SK-N-SH (cell line): Measurements from ENCODE around the gene BHLHA9. TPM values are rescaled to one million over a fixed set of nuclear protein-coding genes. Genes with fewer than 3 reads are reported as not detected.

ENCODE experiments used
- CTCF ChIA-PET: fragments of 300-600, 350-600 bp; formaldehyde crosslinking; extraction: SDS; loops from one replicate; lab custom pipeline; 2021; lab: Yijun Ruan, JAX
- POLR2A ChIA-PET: fragments of 350-600 bp; sonication (Branson Sonifier 250); formaldehyde crosslinking; extraction: SDS; loops from one replicate; lab custom pipeline; 2020; ENCODE audit warnings: antibody characterized with exemption, inconsistent platforms; lab: Yijun Ruan, JAX
- DNase-seq: peaks from one replicate; pipeline ENCODE4 v3.0.0; 2012
- H2AFZ ChIP-seq: fragments of 200-600 bp; sonication (generic); 2 replicates; pipeline ENCODE4 v1.8.1; 2016; ENCODE audit warnings: antibody characterized with exemption, mild to moderate bottlenecking, low read depth
- H3F3A ChIP-seq: fragments of 200-600 bp; sonication (generic); replicated peaks from 2 replicates; pipeline ENCODE3; 2016; ENCODE audit warnings: antibody characterized with exemption, mild to moderate bottlenecking; ENCODE audit not compliant: insufficient read depth
- H3K27ac ChIP-seq, 2 experiments: fragments of 200-500 bp in 1 of 2; fragments of 200-600 bp in 1 of 2; sonication (Bioruptor generic) in 1 of 2; sonication (generic), shearing (Covaris generic) in 1 of 2; 2 replicates each; pipeline versions ENCODE4 v1.5.1 to v1.6.1; 2014 to 2016; ENCODE audit warnings: low read depth in 2 of 2, inconsistent platforms in 1 of 2, low read length in 1 of 2, mild to moderate bottlenecking in 1 of 2, mixed read lengths in 1 of 2
- H3K27me3 ChIP-seq: fragments of 200-600 bp; sonication (generic), shearing (Covaris generic); 2 replicates; pipeline ENCODE4 v1.6.1; 2016; ENCODE audit warnings: mixed run types; ENCODE audit not compliant: insufficient read depth
- H3K36me3 ChIP-seq, 2 experiments: fragments of 200-500 bp in 1 of 2; fragments of 200-600 bp in 1 of 2; sonication (Bioruptor generic) in 1 of 2; sonication (generic) in 1 of 2; replicated peaks in 1 of 2; 2 replicates each; pipeline versions ENCODE3 to v1.5.1; 2014 to 2016; ENCODE audit warnings: low read length in 1 of 2, mild to moderate bottlenecking in 1 of 2; ENCODE audit not compliant: insufficient read depth in 2 of 2, control insufficient read depth in 1 of 2
- H3K4me1 ChIP-seq, 2 experiments: fragments of 200-500 bp in 1 of 2; fragments of 200-600 bp in 1 of 2; sonication (Bioruptor generic) in 1 of 2; sonication (generic), shearing (Covaris generic) in 1 of 2; 2 replicates each; pipeline versions ENCODE4 v1.5.1 to v1.6.1; 2014 to 2016; ENCODE audit warnings: low read depth in 1 of 2, low read length in 1 of 2, mixed run types in 1 of 2; ENCODE audit not compliant: insufficient read depth in 2 of 2, control insufficient read depth in 1 of 2
- H3K4me2 ChIP-seq: fragments of 200-600 bp; sonication (generic), shearing (Covaris generic); 2 replicates; pipeline ENCODE4 v1.6.1; 2017; ENCODE audit warnings: mixed run types
- H3K4me3 ChIP-seq, 2 experiments: fragments of 200-500 bp in 1 of 2; fragments of 200-600 bp in 1 of 2; sonication (Bioruptor generic) in 1 of 2; sonication (generic), shearing (Covaris generic) in 1 of 2; 2 replicates each; pipeline versions ENCODE4 v1.5.1 to v1.8.1; 2014 to 2016; ENCODE audit warnings: low read depth in 2 of 2, inconsistent platforms in 1 of 2, low read length in 1 of 2, mild to moderate bottlenecking in 1 of 2, mixed read lengths in 1 of 2, moderate library complexity in 1 of 2
- H3K79me2 ChIP-seq: fragments of 200-600 bp; sonication (generic); 2 replicates; pipeline ENCODE4 v1.8.1; 2017; ENCODE audit warnings: mild to moderate bottlenecking; ENCODE audit not compliant: insufficient read depth
- H3K9ac ChIP-seq: fragments of 200-600 bp; sonication (generic); 2 replicates; pipeline ENCODE4 v1.6.1; 2017; ENCODE audit warnings: mixed run types
- H3K9me2 ChIP-seq: fragments of 200-600 bp; sonication (generic); 2 replicates; pipeline ENCODE4 v1.6.1; 2017; ENCODE audit warnings: mixed run types
- H3K9me3 ChIP-seq: fragments of 200-600 bp; sonication (generic); 2 replicates; pipeline ENCODE4 v1.6.1; 2017; ENCODE audit warnings: mixed run types, mild to moderate bottlenecking, moderate library complexity
- H4K20me1 ChIP-seq: fragments of 200-600 bp; sonication (generic); 2 replicates; pipeline ENCODE4 v1.6.1; 2017; ENCODE audit warnings: mild to moderate bottlenecking, mixed run types; ENCODE audit not compliant: insufficient read depth
- ELF1 ChIP-seq: IDR thresholded peaks from 2 replicates; pipeline ENCODE4 v1.4.0; 2012
- EP300 ChIP-seq, 2 experiments: IDR thresholded peaks; 2 replicates each; pipeline versions ENCODE4 v1.4.0 to v1.6.1; 2012; ENCODE audit warnings: borderline replicate concordance in 1 of 2, low read depth in 1 of 2, low read length in 1 of 2
- FOSL2 ChIP-seq: IDR thresholded peaks from 2 replicates; pipeline ENCODE4 v1.4.0; 2012; ENCODE audit warnings: low read depth, mild to moderate bottlenecking, moderate library complexity, borderline replicate concordance
- FOXJ3 ChIP-seq: sonication (generic); formaldehyde crosslinking; IDR thresholded peaks from 2 replicates; pipeline ENCODE4 v1.5.1; 2020; ENCODE audit warnings: mild to moderate bottlenecking, missing genetic modification reagents
- FOXM1 ChIP-seq: IDR thresholded peaks from 2 replicates; pipeline ENCODE4 v1.4.0; 2012; ENCODE audit warnings: low read depth, mild to moderate bottlenecking
- GATA2 ChIP-seq: sonication (generic); formaldehyde crosslinking; IDR thresholded peaks from 2 replicates; pipeline ENCODE4 v1.5.0; 2020; ENCODE audit warnings: mild to moderate bottlenecking, missing genetic modification reagents
- IRF3 ChIP-seq: fragments of 150-350 bp; IDR thresholded peaks from 2 replicates; pipeline ENCODE4 v1.6.1; 2016; ENCODE audit warnings: mild to moderate bottlenecking, low read depth, low read length
- JUND ChIP-seq: IDR thresholded peaks from 2 replicates; pipeline ENCODE4 v1.4.0; 2012
- MXI1 ChIP-seq: IDR thresholded peaks from 2 replicates; pipeline ENCODE4 v1.6.1; 2012; ENCODE audit warnings: mild to moderate bottlenecking, low read depth, low read length, improper control_type of control experiment
- NFIC ChIP-seq: IDR thresholded peaks from 2 replicates; pipeline ENCODE4 v1.4.0; 2012; ENCODE audit warnings: borderline replicate concordance
- NRF1 ChIP-seq: IDR thresholded peaks from 2 replicates; pipeline ENCODE4 v1.6.1; 2012; ENCODE audit warnings: low read depth, mild to moderate bottlenecking, low read length
- PBX3 ChIP-seq: IDR thresholded peaks from 2 replicates; pipeline ENCODE4; 2012
- RCOR1 ChIP-seq: fragments of 150-350 bp; IDR thresholded peaks from 2 replicates; pipeline ENCODE4 v1.6.1; 2017; ENCODE audit warnings: antibody characterized with exemption, low read length
- RXRA ChIP-seq: IDR thresholded peaks from 2 replicates; pipeline ENCODE4 v1.4.0; 2012; ENCODE audit warnings: low read depth, mild to moderate bottlenecking, borderline replicate concordance
- TAF1 ChIP-seq: IDR thresholded peaks from 2 replicates; pipeline ENCODE4 v1.6.1; 2012; ENCODE audit warnings: low read depth, mild to moderate bottlenecking, low read length, moderate library complexity, borderline replicate concordance
- TCF12 ChIP-seq: IDR thresholded peaks from 2 replicates; pipeline ENCODE4 v1.4.0; 2012
- TEAD4 ChIP-seq: IDR thresholded peaks from 2 replicates; pipeline ENCODE4 v1.4.0; 2012; ENCODE audit warnings: mild to moderate bottlenecking, borderline replicate concordance; ENCODE audit not compliant: insufficient read depth
- YY1 ChIP-seq: IDR thresholded peaks from 2 replicates; pipeline ENCODE4 v1.4.0; 2012; ENCODE audit warnings: low read depth, mild to moderate bottlenecking
- whole genome bisulfite sequencing: methylation state at CpG from one replicate; pipeline ENCODE4 v1.1.6; 2017; ENCODE audit warnings: low lambda C conversion rate; 5-methylcytosine and 5-hydroxymethylcytosine counted together
- polyA plus RNA-seq, 3 experiments: library from polyadenylated mRNA; depleted of rRNA; stranded (reverse); fragments of >200 nt; gene quantifications; 2 replicates each; pipeline ENCODE4 v1.2.3, GENCODE V29; 2012
- TF ChIP-seq, protein P1 (sequence below): IDR thresholded peaks from 2 replicates; pipeline ENCODE4 v1.4.0; 2012; ENCODE audit warnings: low read depth
- TF ChIP-seq, protein P2 (sequence below): fragments of 150-350 bp; IDR thresholded peaks from 2 replicates; pipeline ENCODE4 v1.6.1; 2017; ENCODE audit warnings: antibody characterized with exemption, low read length, low read depth, borderline replicate concordance

Gene BHLHA9
- polyA plus RNA-seq, 1 of the 3 experiments (the other 2 are of a cell fraction): not detected

- Histone ChIP-seq H3K9me2 (no peaks in the 10 kb centered on the region), H3K79me2 (no peaks in the 10 kb centered on the region), H3K36me3 (no peaks in the 10 kb centered on the region), H3K27ac (no peak overlapping the region), H4K20me1 (no peaks in the 10 kb centered on the region), H3K9me3 (no peaks in the 10 kb centered on the region), H3K4me2 (no peak overlapping the region), H3K4me3 (no peak overlapping the region), H3K27me3 (no peaks in the 10 kb centered on the region), H3F3A (peaks cover 5% of the 10 kb centered on the region), H2AFZ (no peak overlapping the region), H3K9ac (no peak overlapping the region), H3K4me1 (peaks cover 0 to 5% of the 10 kb centered on the region in 2 experiments; a peak in 1 of 4 replicates)
- POLR2A ChIA-PET: no interaction called here
- no peak for DNase-seq
- TF ChIP-seq TAF1 (no peak), NFIC (no peak), FOXJ3 (CRISPR knock-in tag) (no peak), PBX3 (no peak), JUND (no peak), FOXM1 (no peak), TEAD4 (no peak), NRF1 (no peak), MXI1 (no peak), EP300 (IDR thresholded peaks at IDR 0.05; ENCODE audit: borderline replicate concordance in 1 of 2, low read depth in 1 of 2, low read length in 1 of 2) (no peak), RCOR1 (no peak), GATA2 (CRISPR knock-in tag) (no peak), RXRA (no peak), YY1 (no peak), FOSL2 (no peak), ELF1 (no peak), TCF12 (no peak), IRF3 (no peak)
- TF ChIP-seq, protein P1, sequence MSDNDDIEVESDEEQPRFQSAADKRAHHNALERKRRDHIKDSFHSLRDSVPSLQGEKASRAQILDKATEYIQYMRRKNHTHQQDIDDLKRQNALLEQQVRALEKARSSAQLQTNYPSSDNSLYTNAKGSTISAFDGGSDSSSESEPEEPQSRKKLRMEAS: no peak
- TF ChIP-seq, protein P2, sequence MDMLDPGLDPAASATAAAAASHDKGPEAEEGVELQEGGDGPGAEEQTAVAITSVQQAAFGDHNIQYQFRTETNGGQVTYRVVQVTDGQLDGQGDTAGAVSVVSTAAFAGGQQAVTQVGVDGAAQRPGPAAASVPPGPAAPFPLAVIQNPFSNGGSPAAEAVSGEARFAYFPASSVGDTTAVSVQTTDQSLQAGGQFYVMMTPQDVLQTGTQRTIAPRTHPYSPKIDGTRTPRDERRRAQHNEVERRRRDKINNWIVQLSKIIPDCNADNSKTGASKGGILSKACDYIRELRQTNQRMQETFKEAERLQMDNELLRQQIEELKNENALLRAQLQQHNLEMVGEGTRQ: no peak
- CTCF ChIA-PET: interaction anchor here (1.8 kb wide), 1 partner anchor 76 kb away, joined by 11 read pairs; no protein-coding TSS in a partner anchor
- 75% methylated on average over 10 of the region's 16 CpGs for WGBS
These were observed 13.5 kb upstream of the BHLHA9 start for GRCh38 chr17:1256699-1257098.
